WTC11 (cell line): ENCODE data around the gene TMEM19.

ENCODE experiments used
- ATF1 ChIP-seq: sonication (generic); formaldehyde crosslinking; IDR thresholded peaks from 2 replicates; pipeline ENCODE4 v1.8.1; 2023; ENCODE audit warnings: mild to moderate bottlenecking, moderate library complexity, missing genetic modification reagents
- CREB1 ChIP-seq: sonication (generic); formaldehyde crosslinking; IDR thresholded peaks from 2 replicates; pipeline ENCODE4 v1.8.0; 2023; ENCODE audit warnings: mild to moderate bottlenecking, missing genetic modification reagents
- IRF2 ChIP-seq: sonication (generic); formaldehyde crosslinking; IDR thresholded peaks from 2 replicates; pipeline ENCODE4 v1.8.0; 2022; ENCODE audit warnings: low read depth, missing genetic modification reagents, borderline replicate concordance
- MXD4 ChIP-seq: fragments of 250-450 bp; sonication (Bioruptor Pico); IDR thresholded peaks from 2 replicates; pipeline ENCODE4 v1.8.0; 2021; ENCODE audit warnings: mild to moderate bottlenecking, moderate library complexity, borderline replicate concordance
- TF ChIP-seq, protein P1 (sequence below): sonication (generic); formaldehyde crosslinking; IDR thresholded peaks from 2 replicates; pipeline ENCODE4 v1.8.1; 2023; ENCODE audit warnings: mild to moderate bottlenecking, missing genetic modification reagents, borderline replicate concordance
- TF ChIP-seq, protein P2 (sequence below): fragments of 200-600 bp; IDR thresholded peaks from 2 replicates; pipeline ENCODE4 v1.8.0; 2022; ENCODE audit warnings: antibody characterized with exemption

DNA sequence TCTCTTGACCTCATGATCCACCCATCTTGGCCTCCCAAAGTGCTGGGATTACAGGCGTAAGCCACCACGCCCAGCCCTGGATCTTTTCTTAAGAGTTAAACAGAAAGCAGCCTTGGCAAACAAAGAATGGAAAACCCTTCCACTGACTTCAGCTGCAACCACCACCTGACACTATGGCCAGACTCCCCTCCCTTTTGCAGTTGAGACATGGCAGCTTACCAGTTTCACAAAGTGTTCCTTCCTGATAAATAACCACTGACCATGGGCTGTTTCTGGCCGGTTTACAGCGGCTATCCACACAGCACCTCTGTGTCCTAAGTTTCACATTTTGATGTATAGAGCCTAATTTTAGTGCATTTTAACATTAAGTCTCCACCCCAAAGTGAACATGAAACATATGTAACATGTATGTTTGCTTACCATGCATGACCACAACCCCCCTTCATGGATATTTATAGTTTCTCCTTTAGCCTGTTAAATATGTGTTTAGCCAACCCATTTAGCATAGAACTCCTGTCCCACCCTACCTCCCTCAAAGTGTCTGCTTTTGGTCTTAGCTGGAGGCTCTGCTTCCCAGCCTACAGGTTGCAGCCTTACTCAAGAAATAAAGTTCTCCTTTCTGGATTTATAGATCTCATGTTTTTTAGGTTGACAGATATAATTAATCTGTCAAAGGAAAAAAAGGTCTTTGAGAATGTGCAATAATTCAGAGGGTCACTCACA lies 36.1 kb downstream of the TMEM19 start:
- TF ChIP-seq, protein P1, sequence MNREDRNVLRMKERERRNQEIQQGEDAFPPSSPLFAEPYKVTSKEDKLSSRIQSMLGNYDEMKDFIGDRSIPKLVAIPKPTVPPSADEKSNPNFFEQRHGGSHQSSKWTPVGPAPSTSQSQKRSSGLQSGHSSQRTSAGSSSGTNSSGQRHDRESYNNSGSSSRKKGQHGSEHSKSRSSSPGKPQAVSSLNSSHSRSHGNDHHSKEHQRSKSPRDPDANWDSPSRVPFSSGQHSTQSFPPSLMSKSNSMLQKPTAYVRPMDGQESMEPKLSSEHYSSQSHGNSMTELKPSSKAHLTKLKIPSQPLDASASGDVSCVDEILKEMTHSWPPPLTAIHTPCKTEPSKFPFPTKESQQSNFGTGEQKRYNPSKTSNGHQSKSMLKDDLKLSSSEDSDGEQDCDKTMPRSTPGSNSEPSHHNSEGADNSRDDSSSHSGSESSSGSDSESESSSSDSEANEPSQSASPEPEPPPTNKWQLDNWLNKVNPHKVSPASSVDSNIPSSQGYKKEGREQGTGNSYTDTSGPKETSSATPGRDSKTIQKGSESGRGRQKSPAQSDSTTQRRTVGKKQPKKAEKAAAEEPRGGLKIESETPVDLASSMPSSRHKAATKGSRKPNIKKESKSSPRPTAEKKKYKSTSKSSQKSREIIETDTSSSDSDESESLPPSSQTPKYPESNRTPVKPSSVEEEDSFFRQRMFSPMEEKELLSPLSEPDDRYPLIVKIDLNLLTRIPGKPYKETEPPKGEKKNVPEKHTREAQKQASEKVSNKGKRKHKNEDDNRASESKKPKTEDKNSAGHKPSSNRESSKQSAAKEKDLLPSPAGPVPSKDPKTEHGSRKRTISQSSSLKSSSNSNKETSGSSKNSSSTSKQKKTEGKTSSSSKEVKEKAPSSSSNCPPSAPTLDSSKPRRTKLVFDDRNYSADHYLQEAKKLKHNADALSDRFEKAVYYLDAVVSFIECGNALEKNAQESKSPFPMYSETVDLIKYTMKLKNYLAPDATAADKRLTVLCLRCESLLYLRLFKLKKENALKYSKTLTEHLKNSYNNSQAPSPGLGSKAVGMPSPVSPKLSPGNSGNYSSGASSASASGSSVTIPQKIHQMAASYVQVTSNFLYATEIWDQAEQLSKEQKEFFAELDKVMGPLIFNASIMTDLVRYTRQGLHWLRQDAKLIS (CRISPR knock-in tag): no peak
- no peak for TF ChIP-seq IRF2 (CRISPR knock-in tag)
- no peak for TF ChIP-seq ATF1 (CRISPR knock-in tag)
- no peak for TF ChIP-seq CREB1
- TF ChIP-seq, protein P2, sequence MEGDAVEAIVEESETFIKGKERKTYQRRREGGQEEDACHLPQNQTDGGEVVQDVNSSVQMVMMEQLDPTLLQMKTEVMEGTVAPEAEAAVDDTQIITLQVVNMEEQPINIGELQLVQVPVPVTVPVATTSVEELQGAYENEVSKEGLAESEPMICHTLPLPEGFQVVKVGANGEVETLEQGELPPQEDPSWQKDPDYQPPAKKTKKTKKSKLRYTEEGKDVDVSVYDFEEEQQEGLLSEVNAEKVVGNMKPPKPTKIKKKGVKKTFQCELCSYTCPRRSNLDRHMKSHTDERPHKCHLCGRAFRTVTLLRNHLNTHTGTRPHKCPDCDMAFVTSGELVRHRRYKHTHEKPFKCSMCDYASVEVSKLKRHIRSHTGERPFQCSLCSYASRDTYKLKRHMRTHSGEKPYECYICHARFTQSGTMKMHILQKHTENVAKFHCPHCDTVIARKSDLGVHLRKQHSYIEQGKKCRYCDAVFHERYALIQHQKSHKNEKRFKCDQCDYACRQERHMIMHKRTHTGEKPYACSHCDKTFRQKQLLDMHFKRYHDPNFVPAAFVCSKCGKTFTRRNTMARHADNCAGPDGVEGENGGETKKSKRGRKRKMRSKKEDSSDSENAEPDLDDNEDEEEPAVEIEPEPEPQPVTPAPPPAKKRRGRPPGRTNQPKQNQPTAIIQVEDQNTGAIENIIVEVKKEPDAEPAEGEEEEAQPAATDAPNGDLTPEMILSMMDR: no peak
- TF ChIP-seq MXD4: no peak
